DND-41 (cell line): Measurements from ENCODE around the gene PAM.

Source experiments
- EZH2 ChIP-seq: IDR thresholded peaks from 3 replicates; pipeline ENCODE4 v1.6.1; 2012; ENCODE audit warnings: borderline replicate concordance, low read depth, mild to moderate bottlenecking, moderate library complexity, low read length, inconsistent platforms; ENCODE audit not compliant: severe bottlenecking
- TF ChIP-seq, protein P1 (sequence below): IDR thresholded peaks from 2 replicates; pipeline ENCODE4 v1.5.1; 2012; ENCODE audit warnings: borderline replicate concordance, low read length, moderate library complexity, mild to moderate bottlenecking; ENCODE audit not compliant: poor library complexity, severe bottlenecking; ENCODE audit errors: extremely low read depth

GRCh38 chr5:102937894-102938293 lies 182.8 kb downstream of the PAM start:
- TF ChIP-seq, protein P1, sequence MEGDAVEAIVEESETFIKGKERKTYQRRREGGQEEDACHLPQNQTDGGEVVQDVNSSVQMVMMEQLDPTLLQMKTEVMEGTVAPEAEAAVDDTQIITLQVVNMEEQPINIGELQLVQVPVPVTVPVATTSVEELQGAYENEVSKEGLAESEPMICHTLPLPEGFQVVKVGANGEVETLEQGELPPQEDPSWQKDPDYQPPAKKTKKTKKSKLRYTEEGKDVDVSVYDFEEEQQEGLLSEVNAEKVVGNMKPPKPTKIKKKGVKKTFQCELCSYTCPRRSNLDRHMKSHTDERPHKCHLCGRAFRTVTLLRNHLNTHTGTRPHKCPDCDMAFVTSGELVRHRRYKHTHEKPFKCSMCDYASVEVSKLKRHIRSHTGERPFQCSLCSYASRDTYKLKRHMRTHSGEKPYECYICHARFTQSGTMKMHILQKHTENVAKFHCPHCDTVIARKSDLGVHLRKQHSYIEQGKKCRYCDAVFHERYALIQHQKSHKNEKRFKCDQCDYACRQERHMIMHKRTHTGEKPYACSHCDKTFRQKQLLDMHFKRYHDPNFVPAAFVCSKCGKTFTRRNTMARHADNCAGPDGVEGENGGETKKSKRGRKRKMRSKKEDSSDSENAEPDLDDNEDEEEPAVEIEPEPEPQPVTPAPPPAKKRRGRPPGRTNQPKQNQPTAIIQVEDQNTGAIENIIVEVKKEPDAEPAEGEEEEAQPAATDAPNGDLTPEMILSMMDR = no peak
- no peak for TF ChIP-seq EZH2
